Left ventricle myocardium inferior (tissue), 1 donor: Measurements from ENCODE around the gene SPATA2. TPM values are rescaled to one million over a fixed set of nuclear protein-coding genes. Genes with fewer than 3 reads are reported as not detected.
"Not testable (repeated sequence)": the region's sequence is repeated elsewhere in the genome, so short reads cannot be mapped to it uniquely, and the experiment has no call there.

ENCODE experiments used
- DNase-seq: peaks from one replicate; pipeline ENCODE4 v3.0.0-alpha.2; 2020
- H3K27ac ChIP-seq: fragments of 200-600 bp; replicated peaks from 2 replicates; pipeline ENCODE4 v1.8.0; 2021
- H3K27me3 ChIP-seq: fragments of 200-600 bp; 2 replicates; pipeline ENCODE4 v1.8.0; 2021; ENCODE audit warnings: low read depth
- H3K36me3 ChIP-seq: fragments of 200-600 bp; 2 replicates; pipeline ENCODE4 v1.8.0; 2021
- H3K4me1 ChIP-seq: fragments of 200-600 bp; 2 replicates; pipeline ENCODE4 v1.8.0; 2021
- H3K4me3 ChIP-seq: fragments of 200-600 bp; 2 replicates; pipeline ENCODE4 v1.8.0; 2021; ENCODE audit warnings: mild to moderate bottlenecking, moderate library complexity
- H3K9me3 ChIP-seq: fragments of 200-600 bp; replicated peaks from 2 replicates; pipeline ENCODE4 v1.8.0; 2021
- intact Hi-C: fragments of 100-400 bp; cut with micrococcal nuclease; formaldehyde crosslinking; loops from one replicate; pipeline ENCODE4 v1.11.0; 2022
- long read RNA-seq: library from polyadenylated mRNA; unstranded; transcript quantifications from one replicate; pipeline ENCODE4 v2.0.0, GENCODE V29; 2021
- total RNA-seq: library from RNA; stranded (reverse); fragmentation: NEBNext Ultra II Directional; extraction: Animal tissue kit (Norgen Biotek cat#: 25700); gene quantifications from one replicate; pipeline ENCODE4 v1.2.1, GENCODE V29; 2021
- TF ChIP-seq, protein P1 (sequence below): fragments of 200-600 bp; IDR thresholded peaks from 2 replicates; pipeline ENCODE4 v1.8.0; 2021; ENCODE audit warnings: antibody characterized with exemption, mild to moderate bottlenecking, borderline replicate concordance
- donor health status: DM: no; HTN: yes; CAD: no; lungs with severe emphysema.

Gene SPATA2, protein sequence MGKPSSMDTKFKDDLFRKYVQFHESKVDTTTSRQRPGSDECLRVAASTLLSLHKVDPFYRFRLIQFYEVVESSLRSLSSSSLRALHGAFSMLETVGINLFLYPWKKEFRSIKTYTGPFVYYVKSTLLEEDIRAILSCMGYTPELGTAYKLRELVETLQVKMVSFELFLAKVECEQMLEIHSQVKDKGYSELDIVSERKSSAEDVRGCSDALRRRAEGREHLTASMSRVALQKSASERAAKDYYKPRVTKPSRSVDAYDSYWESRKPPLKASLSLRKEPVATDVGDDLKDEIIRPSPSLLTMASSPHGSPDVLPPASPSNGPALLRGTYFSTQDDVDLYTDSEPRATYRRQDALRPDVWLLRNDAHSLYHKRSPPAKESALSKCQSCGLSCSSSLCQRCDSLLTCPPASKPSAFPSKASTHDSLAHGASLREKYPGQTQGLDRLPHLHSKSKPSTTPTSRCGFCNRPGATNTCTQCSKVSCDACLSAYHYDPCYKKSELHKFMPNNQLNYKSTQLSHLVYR
- 7.6 TPM for total RNA-seq
- long read RNA-seq, full-length matches to known transcripts, result 33 of 38 reads
- long read RNA-seq, partial matches to known transcripts, result 4 of 38 reads
- long read RNA-seq, other reads (novel, unspliced or antisense), result 1 of 38 reads

DNA sequence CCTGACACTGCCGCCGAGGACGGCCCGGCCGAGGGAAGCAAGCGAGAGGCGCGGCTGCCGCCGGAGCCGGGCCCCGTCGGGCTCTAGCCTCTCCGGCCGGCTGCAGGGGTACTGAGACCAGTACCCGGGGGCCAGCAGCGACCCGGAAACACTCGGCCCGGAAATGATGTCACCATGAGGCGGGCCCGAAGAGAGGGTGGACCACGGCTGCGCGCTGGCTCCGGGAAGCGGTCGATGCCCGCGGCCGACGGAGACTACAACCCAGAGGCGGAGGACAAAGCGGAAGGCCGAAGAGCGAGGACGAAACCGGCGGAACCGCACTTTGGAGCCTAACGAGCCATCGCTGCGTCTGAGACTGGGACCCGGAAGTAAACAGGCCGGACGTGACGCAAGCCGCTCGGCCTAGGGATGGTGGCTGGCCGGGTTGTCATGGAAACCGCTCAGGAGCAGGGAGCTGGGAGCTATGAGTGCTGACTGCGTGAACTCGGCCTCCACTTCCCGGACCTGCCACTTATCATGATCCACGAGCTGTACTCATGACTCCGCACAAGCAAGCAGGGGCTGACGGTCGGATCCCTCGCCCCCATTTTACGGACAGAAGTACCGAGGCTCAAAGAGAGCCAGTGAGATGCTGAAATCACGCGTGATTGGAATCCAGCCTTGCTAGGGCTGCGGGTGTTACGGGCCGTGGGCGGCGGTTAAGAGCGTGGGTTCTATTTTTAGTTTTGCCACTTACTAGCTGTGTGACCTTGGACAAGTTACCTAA, at the start of gene SPATA2:
Gene SPATA2 (minus strand): TSS at position 150 of the 766 bp plus-strand sequence. CDS start 7,039 bp downstream, outside the sequence.
- Histone ChIP-seq H3K9me3 (no peaks in the 10 kb centered on the region), H3K27ac (peak within 1 kb of the TSS; percentile 99), H3K27me3 (no peaks in the 10 kb centered on the region), H3K36me3 (no peaks in the 10 kb centered on the region), H3K4me1 (peaks cover 67% of the 10 kb centered on the region), H3K4me3 (peak within 1 kb of the TSS; percentile 96)
- DNase-seq, result peak; percentile 96
- intact Hi-C loops, result no loop called here
- TF ChIP-seq, protein P1, sequence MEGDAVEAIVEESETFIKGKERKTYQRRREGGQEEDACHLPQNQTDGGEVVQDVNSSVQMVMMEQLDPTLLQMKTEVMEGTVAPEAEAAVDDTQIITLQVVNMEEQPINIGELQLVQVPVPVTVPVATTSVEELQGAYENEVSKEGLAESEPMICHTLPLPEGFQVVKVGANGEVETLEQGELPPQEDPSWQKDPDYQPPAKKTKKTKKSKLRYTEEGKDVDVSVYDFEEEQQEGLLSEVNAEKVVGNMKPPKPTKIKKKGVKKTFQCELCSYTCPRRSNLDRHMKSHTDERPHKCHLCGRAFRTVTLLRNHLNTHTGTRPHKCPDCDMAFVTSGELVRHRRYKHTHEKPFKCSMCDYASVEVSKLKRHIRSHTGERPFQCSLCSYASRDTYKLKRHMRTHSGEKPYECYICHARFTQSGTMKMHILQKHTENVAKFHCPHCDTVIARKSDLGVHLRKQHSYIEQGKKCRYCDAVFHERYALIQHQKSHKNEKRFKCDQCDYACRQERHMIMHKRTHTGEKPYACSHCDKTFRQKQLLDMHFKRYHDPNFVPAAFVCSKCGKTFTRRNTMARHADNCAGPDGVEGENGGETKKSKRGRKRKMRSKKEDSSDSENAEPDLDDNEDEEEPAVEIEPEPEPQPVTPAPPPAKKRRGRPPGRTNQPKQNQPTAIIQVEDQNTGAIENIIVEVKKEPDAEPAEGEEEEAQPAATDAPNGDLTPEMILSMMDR, result no peak

- H3K27ac ChIP-seq, result no peak overlapping the region
- intact Hi-C loops, result no loop called here
- peaks cover 26% of the 10 kb centered on the region for H3K36me3 ChIP-seq
- peaks cover 16% of the 10 kb centered on the region for H3K4me1 ChIP-seq
- TF ChIP-seq, protein P1, result no peak
- no peak overlapping the region for H3K4me3 ChIP-seq
- H3K27me3 ChIP-seq, result no peaks in the 10 kb centered on the region
- no peak for DNase-seq
- H3K9me3 ChIP-seq, result no peaks in the 10 kb centered on the region
These were observed 46.1 kb upstream of the SPATA2 start for GRCh38 chr20:49961413-49961812.

- H3K4me3 ChIP-seq, result not testable (repeated sequence)
- H3K36me3 ChIP-seq, result peaks cover 65% of the 10 kb centered on the region
These were observed 42.0 kb upstream of the SPATA2 start for GRCh38 chr20:49957089-49957938.

DNA sequence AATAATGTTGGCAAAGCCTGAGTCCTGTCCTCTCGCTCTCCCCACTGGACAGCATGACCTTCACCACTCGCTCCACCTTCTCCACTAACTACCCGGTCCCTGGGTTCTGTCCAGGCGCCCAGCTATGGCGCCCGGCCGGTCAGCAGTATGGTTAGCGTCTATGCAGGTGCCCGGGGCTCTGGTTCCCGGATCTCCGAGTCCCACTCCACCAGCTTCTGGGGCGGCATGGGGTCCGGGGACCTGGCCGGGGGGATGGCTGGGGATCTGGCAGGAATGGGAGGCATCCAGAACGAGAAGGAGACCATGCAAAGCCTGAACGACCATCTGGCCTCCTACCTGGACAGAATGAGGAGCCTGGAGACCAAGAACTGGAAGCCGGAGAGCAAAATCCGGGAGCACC, 41.4 kb upstream of the SPATA2 start:
- H3K36me3 ChIP-seq, result peaks cover 72% of the 10 kb centered on the region
- TF ChIP-seq, protein P1, result no peak
- H3K4me3 ChIP-seq, result no peak overlapping the region
- H3K27me3 ChIP-seq, result no peaks in the 10 kb centered on the region
- no peaks in the 10 kb centered on the region for H3K9me3 ChIP-seq
- peak overlapping the region; percentile 56 for H3K27ac ChIP-seq
- H3K4me1 ChIP-seq, result peaks cover 16% of the 10 kb centered on the region
- intact Hi-C loops, result no loop called here
- DNase-seq, result no peak

More at GRCh38 chr20:49957089-49957938, 42.0 kb upstream of the SPATA2 start:
- intact Hi-C loops, H3K9me3 ChIP-seq, H3K27me3 ChIP-seq: not testable (repeated sequence)
- Histone ChIP-seq H3K4me1 (peaks cover 16% of the 10 kb centered on the region), H3K27ac (peak overlapping the region; percentile 56)
- DNase-seq, result peak; percentile 65

- H3K4me3 ChIP-seq, H3K27me3 ChIP-seq, DNase-seq, H3K9me3 ChIP-seq, H3K27ac ChIP-seq, intact Hi-C loops: not testable (repeated sequence)
- Histone ChIP-seq H3K4me1 (peaks cover 12% of the 10 kb centered on the region), H3K36me3 (peaks cover 79% of the 10 kb centered on the region)
These were observed 40.6 kb upstream of the SPATA2 start for GRCh38 chr20:49955830-49956396.

DNA sequence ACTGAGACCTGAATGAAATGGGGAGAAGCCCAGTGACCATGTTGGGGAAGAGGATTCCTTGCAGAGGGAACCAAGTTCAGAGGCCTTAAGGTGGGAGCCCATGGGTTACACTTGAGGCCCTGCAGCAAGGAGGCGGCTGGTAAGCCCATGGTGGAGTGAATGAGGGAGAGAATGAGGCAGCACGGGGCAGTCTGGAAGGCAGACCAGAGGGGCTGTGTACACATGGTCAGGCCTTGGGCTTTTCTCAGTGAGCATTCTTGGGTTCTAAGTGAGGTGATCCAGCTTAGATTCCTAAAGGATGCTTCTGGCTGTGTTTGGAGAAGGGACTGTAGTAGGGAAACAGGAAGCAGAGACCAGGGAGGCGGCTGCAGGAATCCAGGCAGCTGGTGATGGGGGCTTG, 39.8 kb upstream of the SPATA2 start:
- H3K9me3 ChIP-seq, result no peaks in the 10 kb centered on the region
- H3K27ac ChIP-seq, result no peak overlapping the region
- peaks cover 85% of the 10 kb centered on the region for H3K36me3 ChIP-seq
- H3K4me1 ChIP-seq, result peaks cover 12% of the 10 kb centered on the region
- intact Hi-C loops, result no loop called here
- H3K4me3 ChIP-seq, result no peak overlapping the region
- TF ChIP-seq, protein P1, result no peak
- DNase-seq, result no peak
- H3K27me3 ChIP-seq, result no peaks in the 10 kb centered on the region
